NCI-H345 (cell line): ENCODE measurements around the gene TSSC4.

Experiments used
- DNase-seq: peaks from one replicate; lab custom pipeline; 2025; lab: John Stamatoyannopoulos, UW

The TSSC4 gene

GRCh38 chr11:2369320-2369719 lies 31.2 kb upstream of the TSSC4 start:
- DNase-seq = no peak

- DNase-seq = no peak
These were observed 30.7 kb upstream of the TSSC4 start for GRCh38 chr11:2369896-2370295.

- no peak for DNase-seq
These were observed 25.9 kb upstream of the TSSC4 start for GRCh38 chr11:2374456-2375201.

GRCh38 chr11:2375341-2375853 lies 25.2 kb upstream of the TSSC4 start:
- DNase-seq = no peak

GRCh38 chr11:2375964-2376551 lies 24.5 kb upstream of the TSSC4 start:
- no peak for DNase-seq

GRCh38 chr11:2376751-2377451 lies 23.6 kb upstream of the TSSC4 start, which contains the start of gene CD81:
CD81 (plus strand) TSS chr11:2377310; CDS start chr11:2377550, 240 bp downstream.
- DNase-seq = peak; percentile 9

GRCh38 chr11:2377511-2378443 lies 22.8 kb upstream of the TSSC4 start:
- DNase-seq = peak; percentile 62

- DNase-seq = no peak
These were observed 21.9 kb upstream of the TSSC4 start for GRCh38 chr11:2378527-2379210.

- DNase-seq = no peak
These were observed 20.9 kb upstream of the TSSC4 start for GRCh38 chr11:2379466-2380174.

GRCh38 chr11:2380396-2380795 lies 20.2 kb upstream of the TSSC4 start:
- no peak for DNase-seq

- no peak for DNase-seq
These were observed 19.7 kb upstream of the TSSC4 start for GRCh38 chr11:2380807-2381350.

- DNase-seq = no peak
These were observed 18.9 kb upstream of the TSSC4 start for GRCh38 chr11:2381494-2382128.

- no peak for DNase-seq
These were observed 18.4 kb upstream of the TSSC4 start for GRCh38 chr11:2382129-2382517.

GRCh38 chr11:2382936-2383851 lies 17.4 kb upstream of the TSSC4 start:
- DNase-seq = no peak

- no peak for DNase-seq
These were observed 16.4 kb upstream of the TSSC4 start for GRCh38 chr11:2383852-2384804.

GRCh38 chr11:2385156-2386151 lies 15.1 kb upstream of the TSSC4 start:
- no peak for DNase-seq
